Measurements from ENCODE around the gene ATG4B. TPM values are rescaled to one million over a fixed set of nuclear protein-coding genes. Genes with fewer than 3 reads are reported as not detected.

The ATG4B gene
- total RNA-seq, 2 donors from 2014 or later, result 72.4 to 119 TPM

DNA sequence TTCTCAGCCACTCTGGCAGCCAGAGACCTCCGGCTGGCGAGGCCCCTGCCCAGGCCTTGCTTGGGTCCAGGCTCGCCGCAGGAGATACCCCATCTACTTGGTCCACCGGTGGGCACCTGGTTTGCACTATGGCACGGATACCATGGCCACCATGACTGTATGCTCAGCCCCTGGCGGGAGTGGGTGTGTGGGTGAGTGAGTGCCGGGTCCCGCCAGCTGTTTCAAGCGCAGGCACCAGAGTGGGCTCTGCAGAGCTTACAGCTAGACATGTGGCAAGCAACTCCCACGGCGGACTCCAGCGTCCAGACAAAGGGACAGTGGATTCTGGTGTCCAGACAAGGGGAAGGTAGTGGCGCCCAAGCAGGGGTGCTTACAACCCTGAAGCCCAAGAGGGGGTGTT, 1.4 kb downstream of the ATG4B start:
- no peak for DNase-seq
- intact Hi-C loops (cut with DNase I), result loop anchor here (2.0 kb wide), 1 partner anchor 60 kb away; no protein-coding TSS in a partner anchor
- Histone ChIP-seq H3K9me3 (no peaks in the 10 kb centered on the region), H3K9ac (ENCODE audit: low read depth in 2 of 2, low read length in 2 of 2) (no peak overlapping the region), H3K4me1 (peaks cover 11% of the 10 kb centered on the region), H3K27ac (no peak overlapping the region), H3K27me3 (no peaks in the 10 kb centered on the region), H3K4me3 (no peak overlapping the region), H3K36me3 (no peaks in the 10 kb centered on the region)
- TF ChIP-seq, protein P1, sequence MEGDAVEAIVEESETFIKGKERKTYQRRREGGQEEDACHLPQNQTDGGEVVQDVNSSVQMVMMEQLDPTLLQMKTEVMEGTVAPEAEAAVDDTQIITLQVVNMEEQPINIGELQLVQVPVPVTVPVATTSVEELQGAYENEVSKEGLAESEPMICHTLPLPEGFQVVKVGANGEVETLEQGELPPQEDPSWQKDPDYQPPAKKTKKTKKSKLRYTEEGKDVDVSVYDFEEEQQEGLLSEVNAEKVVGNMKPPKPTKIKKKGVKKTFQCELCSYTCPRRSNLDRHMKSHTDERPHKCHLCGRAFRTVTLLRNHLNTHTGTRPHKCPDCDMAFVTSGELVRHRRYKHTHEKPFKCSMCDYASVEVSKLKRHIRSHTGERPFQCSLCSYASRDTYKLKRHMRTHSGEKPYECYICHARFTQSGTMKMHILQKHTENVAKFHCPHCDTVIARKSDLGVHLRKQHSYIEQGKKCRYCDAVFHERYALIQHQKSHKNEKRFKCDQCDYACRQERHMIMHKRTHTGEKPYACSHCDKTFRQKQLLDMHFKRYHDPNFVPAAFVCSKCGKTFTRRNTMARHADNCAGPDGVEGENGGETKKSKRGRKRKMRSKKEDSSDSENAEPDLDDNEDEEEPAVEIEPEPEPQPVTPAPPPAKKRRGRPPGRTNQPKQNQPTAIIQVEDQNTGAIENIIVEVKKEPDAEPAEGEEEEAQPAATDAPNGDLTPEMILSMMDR (IDR thresholded peaks at IDR 0.05), result no peak

DNA sequence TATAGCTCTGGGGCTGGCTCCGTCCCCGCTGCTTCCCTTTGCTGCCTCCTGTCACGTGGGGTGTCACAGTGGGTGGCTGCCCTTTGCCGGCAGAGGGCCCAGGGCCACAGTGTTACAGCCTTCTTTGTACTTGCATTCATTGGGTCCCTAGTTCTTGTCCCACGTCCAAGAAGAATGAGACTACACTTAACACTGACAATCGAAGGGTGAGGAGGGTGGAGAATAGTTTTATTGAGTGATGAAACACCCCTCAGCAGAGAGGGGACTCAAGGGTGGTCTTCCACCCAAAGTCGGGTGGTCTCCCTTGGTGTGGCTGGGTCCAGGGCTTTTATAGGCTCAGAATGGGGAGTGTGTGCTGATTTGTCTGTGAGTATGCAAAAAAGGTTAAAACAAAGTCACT, 1.9 kb downstream of the ATG4B start:
- DNase-seq, result no peak
- TF ChIP-seq, protein P1 (IDR thresholded peaks at IDR 0.05), result no peak
- no peak overlapping the region for H3K4me3 ChIP-seq
- H3K27me3 ChIP-seq, result no peaks in the 10 kb centered on the region
- H3K9me3 ChIP-seq, result no peaks in the 10 kb centered on the region
- H3K4me1 ChIP-seq, result peaks cover 11% of the 10 kb centered on the region
- no peak overlapping the region for H3K9ac ChIP-seq (ENCODE audit: low read depth in 2 of 2, low read length in 2 of 2)
- intact Hi-C loops (cut with DNase I), result loop anchor here (2.0 kb wide), 1 partner anchor 61 kb away; no protein-coding TSS in a partner anchor
- no peaks in the 10 kb centered on the region for H3K36me3 ChIP-seq
- no peak overlapping the region for H3K27ac ChIP-seq

DNA sequence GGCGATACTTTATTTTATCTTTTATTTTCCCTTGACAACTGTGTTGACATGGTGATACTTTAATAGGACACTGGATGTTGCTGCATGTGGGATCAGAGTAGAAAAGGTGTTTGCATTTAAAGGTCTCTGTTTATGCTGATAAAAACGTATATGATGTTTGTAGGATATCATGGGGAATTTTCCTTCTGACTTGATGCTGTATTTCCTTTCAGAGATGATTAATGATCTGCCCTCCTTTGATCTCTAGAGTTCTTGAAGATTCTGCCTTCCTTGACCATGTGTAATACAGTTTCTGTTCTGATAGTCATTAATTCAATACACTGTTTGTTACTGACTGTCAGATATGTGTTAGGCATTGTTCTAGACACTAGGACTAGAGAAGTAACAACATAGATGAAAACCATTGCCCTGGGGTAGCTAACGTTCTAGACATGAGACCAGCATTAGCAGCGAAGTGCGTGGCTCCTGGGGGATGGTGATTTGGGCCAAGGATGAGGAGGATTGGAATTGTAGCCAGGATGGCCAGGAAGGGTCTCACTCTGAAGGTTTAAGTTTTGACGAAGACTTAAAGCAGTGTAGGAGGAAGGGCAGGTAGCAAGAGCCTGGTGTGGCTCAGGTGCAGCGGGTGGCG, 2.8 kb downstream of the ATG4B start:
- no peak overlapping the region for H3K27ac ChIP-seq
- no peaks in the 10 kb centered on the region for H3K36me3 ChIP-seq
- no peak overlapping the region for H3K4me3 ChIP-seq
- no peak overlapping the region for H3K9ac ChIP-seq (ENCODE audit: low read depth in 2 of 2, low read length in 2 of 2)
- TF ChIP-seq, protein P1 (IDR thresholded peaks at IDR 0.05), result no peak
- peaks cover 11% of the 10 kb centered on the region for H3K4me1 ChIP-seq
- intact Hi-C loops (cut with DNase I), result no loop called here
- H3K27me3 ChIP-seq, result no peaks in the 10 kb centered on the region
- DNase-seq, result no peak
- no peaks in the 10 kb centered on the region for H3K9me3 ChIP-seq

DNA sequence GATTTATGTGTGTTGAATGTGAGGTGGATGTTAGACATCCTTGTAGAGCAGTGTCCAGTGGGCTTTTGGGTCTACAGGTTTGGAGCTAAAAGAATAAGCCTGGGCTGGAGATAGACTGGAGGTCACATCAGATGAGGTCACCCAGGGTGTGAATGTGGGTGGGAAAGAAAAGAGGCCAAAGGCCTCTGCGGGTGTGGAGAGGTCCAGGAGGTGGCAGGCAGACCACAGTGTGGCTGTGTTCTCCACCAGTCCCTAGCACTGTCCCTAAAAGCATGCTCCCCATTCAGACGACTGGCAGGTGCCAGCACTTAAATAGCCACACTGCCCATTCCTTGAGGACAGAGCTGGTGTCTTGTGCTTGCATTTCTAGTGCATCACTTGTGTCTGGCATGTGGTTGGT, 4.1 kb downstream of the ATG4B start:
- DNase-seq, result no peak
- H3K27me3 ChIP-seq, result no peaks in the 10 kb centered on the region
- H3K9me3 ChIP-seq, result no peaks in the 10 kb centered on the region
- H3K36me3 ChIP-seq, result no peaks in the 10 kb centered on the region
- TF ChIP-seq, protein P1 (IDR thresholded peaks at IDR 0.05), result no peak
- H3K27ac ChIP-seq, result no peak overlapping the region
- no peak overlapping the region for H3K4me3 ChIP-seq
- intact Hi-C loops (cut with DNase I), result no loop called here
- peaks cover 11% of the 10 kb centered on the region for H3K4me1 ChIP-seq
- H3K9ac ChIP-seq (ENCODE audit: low read depth in 2 of 2, low read length in 2 of 2), result no peak overlapping the region

DNA sequence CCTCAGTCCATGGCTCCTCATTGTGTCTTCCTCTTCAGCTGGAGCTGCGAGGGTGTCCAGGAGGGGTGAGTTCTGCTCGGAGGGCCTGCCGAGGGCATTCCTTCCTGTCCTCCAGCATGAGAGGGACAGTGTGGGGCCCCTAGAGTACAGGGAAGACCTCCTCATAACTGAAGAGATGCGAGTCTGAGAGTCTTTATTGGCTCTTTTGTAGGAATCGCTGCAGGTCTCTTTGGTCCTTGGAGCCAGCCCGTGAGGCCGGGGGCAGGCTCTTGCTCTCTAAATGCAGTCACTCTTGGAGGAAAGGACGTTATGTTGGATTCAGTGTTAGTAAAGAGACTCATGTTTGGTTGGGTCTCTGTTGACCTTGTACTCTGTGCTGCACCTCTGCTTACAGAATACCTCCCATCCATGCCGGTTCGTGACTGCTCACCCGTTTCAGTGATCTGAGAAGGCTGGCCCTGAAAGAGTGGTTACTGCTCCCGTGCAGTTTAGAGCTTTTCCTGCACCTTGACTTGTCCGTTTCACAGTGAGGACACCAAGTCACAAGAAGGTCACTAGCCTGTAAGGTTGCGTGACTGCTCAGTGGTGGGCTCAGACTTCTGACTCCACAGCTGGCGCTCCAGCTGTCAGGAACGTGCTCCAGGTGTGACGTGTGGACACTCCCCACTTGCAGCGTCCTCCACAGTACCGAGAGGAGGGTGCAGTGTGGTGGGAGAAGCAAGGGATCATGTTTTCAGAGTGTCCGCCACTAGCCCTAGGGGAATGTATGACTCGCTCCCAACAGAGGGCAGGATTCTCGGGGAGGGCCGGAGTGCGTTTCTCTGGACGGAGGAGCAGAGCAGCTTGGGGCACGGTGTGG, 7.8 kb downstream of the ATG4B start:
- no peaks in the 10 kb centered on the region for H3K4me1 ChIP-seq
- no peak overlapping the region for H3K27ac ChIP-seq
- no peaks in the 10 kb centered on the region for H3K9me3 ChIP-seq
- TF ChIP-seq, protein P1 (IDR thresholded peaks at IDR 0.05), result no peak
- intact Hi-C loops (cut with DNase I), result no loop called here
- no peak overlapping the region for H3K9ac ChIP-seq (ENCODE audit: low read depth in 2 of 2, low read length in 2 of 2)
- no peaks in the 10 kb centered on the region for H3K36me3 ChIP-seq
- no peak for DNase-seq
- no peak overlapping the region for H3K4me3 ChIP-seq
- H3K27me3 ChIP-seq, result no peaks in the 10 kb centered on the region

Measured in colonic mucosa (tissue), 4 donors.